CD4-positive, alpha-beta T cell (primary cell): ENCODE data around the gene CYP4V2. TPM values are rescaled to one million over a fixed set of nuclear protein-coding genes. Genes with fewer than 3 reads are reported as not detected.

Source experiments
- ATAC-seq: fragments of 200-7000 bp; cut with Tn5 transposase; one replicate; pipeline ENCODE4 v1.10.0; 2022; ENCODE audit warnings: mild to moderate bottlenecking; ENCODE audit not compliant: poor library complexity
- CTCF ChIA-PET: fragments of 350-600 bp; sonication (Branson Sonifier 250); formaldehyde crosslinking; loops from one replicate; lab custom pipeline; 2021; ENCODE audit warnings: antibody characterized with exemption, inconsistent platforms; lab: Charles Lee
- POLR2A ChIA-PET: fragments of 350-600 bp; sonication (Branson Sonifier 250); formaldehyde crosslinking; loops from one replicate; lab custom pipeline; 2021; ENCODE audit warnings: antibody characterized with exemption, inconsistent platforms; lab: Charles Lee
- DNase-seq, 14 experiments: peaks; one replicate each; pipeline ENCODE4 v3.0.0-alpha.2; 2013 to 2020; ENCODE audit warnings: mixed read lengths in 2 of 14
- H3K27ac ChIP-seq, 2 donors: one replicate each; pipeline versions ENCODE4 v1.5.1 to v1.7.0; 2013; ENCODE audit warnings: low read length in 2 of 2, low read depth in 1 of 2, mild to moderate bottlenecking in 1 of 2
- H3K27me3 ChIP-seq, 2 experiments: 1 replicate in 1 of 2; 2 replicates in 1 of 2; pipeline versions ENCODE4 v1.6.1 to v1.7.0; 2013; ENCODE audit warnings: low read length in 2 of 2, control low read depth in 1 of 2, mild to moderate bottlenecking in 1 of 2, moderate library complexity in 1 of 2; ENCODE audit not compliant: insufficient read depth in 2 of 2, control insufficient read depth in 1 of 2
- H3K36me3 ChIP-seq: one replicate; pipeline ENCODE4 v1.6.1; 2013; ENCODE audit warnings: low read length, control low read depth; ENCODE audit not compliant: insufficient read depth
- H3K4me1 ChIP-seq: one replicate; pipeline ENCODE4 v1.6.1; 2013; ENCODE audit warnings: low read length, control low read depth; ENCODE audit not compliant: insufficient read depth
- H3K4me3 ChIP-seq: one replicate; pipeline ENCODE4 v1.5.1; 2013; ENCODE audit warnings: mild to moderate bottlenecking, low read length, moderate library complexity
- H3K9me3 ChIP-seq, 2 experiments: 1 replicate in 1 of 2; 2 replicates in 1 of 2; pipeline versions ENCODE4 v1.6.1 to v1.7.0; 2013; ENCODE audit warnings: low read length in 2 of 2, mild to moderate bottlenecking in 2 of 2, control low read depth in 1 of 2, moderate library complexity in 1 of 2; ENCODE audit not compliant: control insufficient read depth in 1 of 2, insufficient read depth in 1 of 2
- H3K27ac Mint-ChIP-seq: one replicate; pipeline ENCODE4 v1.8.0; 2020; ENCODE audit warnings: mixed read lengths
- H3K27me3 Mint-ChIP-seq: one replicate; pipeline ENCODE4 v1.8.0; 2021; ENCODE audit warnings: mixed read lengths
- H3K36me3 Mint-ChIP-seq: one replicate; pipeline ENCODE4 v1.8.0; 2021; ENCODE audit warnings: low read depth, mixed read lengths
- H3K4me1 Mint-ChIP-seq: one replicate; pipeline ENCODE4 v1.8.0; 2021; ENCODE audit warnings: low read depth, mixed read lengths
- H3K4me3 Mint-ChIP-seq: one replicate; pipeline ENCODE4 v1.8.0; 2020; ENCODE audit warnings: mild to moderate bottlenecking, mixed read lengths
- H3K9me3 Mint-ChIP-seq: one replicate; pipeline ENCODE4 v1.8.0; 2020; ENCODE audit warnings: mixed read lengths
- CTCF ChIP-seq: fragments of 200-600 bp; IDR thresholded peaks from one replicate; pipeline ENCODE4 v1.8.0; 2022; ENCODE audit warnings: antibody characterized with exemption, mild to moderate bottlenecking
- intact Hi-C, 2 experiments: fragments of 100-400 bp; cut with DNase I in 1 of 2; cut with micrococcal nuclease in 1 of 2; formaldehyde crosslinking; loops; one replicate each; pipeline versions ENCODE4 v1.15.1 to v1.9.0; 2023 to 2025; cut with DNase I, micrococcal nuclease
- total RNA-seq, 174 experiments: library from RNA in 2 of 174; stranded (reverse) in 2 of 174; gene quantifications; one replicate each; pipeline ENCODE4 v1.2.3 and lab custom pipeline; 2021 to 2026

The CYP4V2 gene
- total RNA-seq, 2 experiments from 2014 or later: 12.7 to 12.8 TPM

DNA sequence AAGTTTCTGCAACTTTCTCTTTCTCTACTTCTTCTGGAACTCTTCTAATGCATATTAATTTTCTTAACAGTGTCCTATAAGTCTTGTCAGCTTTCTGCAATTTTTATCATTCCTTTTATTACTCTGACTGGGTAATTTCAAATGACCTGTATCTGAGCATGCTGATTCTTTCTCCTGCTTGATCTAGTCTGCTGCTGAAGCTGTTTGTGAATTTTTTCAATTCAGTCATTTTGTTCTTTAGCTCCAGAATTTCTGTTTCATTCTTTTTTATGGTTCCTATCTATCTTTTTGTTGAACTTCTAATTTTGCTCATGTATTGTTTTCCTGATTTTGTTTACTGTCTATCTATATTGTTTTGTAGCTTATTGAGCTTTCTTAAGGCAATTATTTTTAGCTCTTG, 34.5 kb downstream of the CYP4V2 start:
- Histone ChIP-seq H3K9me3 (peaks cover 12 to 24% of the 10 kb centered on the region in 2 experiments), H3K27ac (no peak overlapping the region), H3K4me1 (no peaks in the 10 kb centered on the region), H3K27me3 (peaks cover 0 to 4% of the 10 kb centered on the region in 2 experiments), H3K4me3 (no peak overlapping the region), H3K36me3 (no peaks in the 10 kb centered on the region)
- Mint-ChIP-seq H3K4me1 (no peaks in the 10 kb centered on the region), H3K36me3 (peaks cover 51% of the 10 kb centered on the region), H3K9me3 (peaks cover 5% of the 10 kb centered on the region), H3K27ac (no peak overlapping the region), H3K4me3 (no peak overlapping the region), H3K27me3 (no peaks in the 10 kb centered on the region)
- POLR2A ChIA-PET: no interaction called here
- ATAC-seq (no peak), DNase-seq (no peak)
- intact Hi-C loops: no loop called here
- CTCF ChIA-PET: interaction anchor here (0.7 kb wide), 1 partner anchor 1360 kb away, joined by 3 read pairs; no protein-coding TSS in a partner anchor
- TF ChIP-seq CTCF: no peak

- Histone ChIP-seq H3K9me3 (peaks cover 12 to 24% of the 10 kb centered on the region in 2 experiments), H3K4me1 (no peaks in the 10 kb centered on the region), H3K27me3 (peaks cover 0 to 4% of the 10 kb centered on the region in 2 experiments), H3K36me3 (no peaks in the 10 kb centered on the region), H3K4me3 (no peak overlapping the region), H3K27ac (no peak overlapping the region)
- Mint-ChIP-seq H3K4me3 (no peak overlapping the region), H3K36me3 (peaks cover 48% of the 10 kb centered on the region), H3K27ac (no peak overlapping the region), H3K4me1 (no peaks in the 10 kb centered on the region), H3K27me3 (no peaks in the 10 kb centered on the region), H3K9me3 (peaks cover 5% of the 10 kb centered on the region)
- ChIA-PET POLR2A (no interaction called here), CTCF (no interaction called here)
- DNase-seq (no peak), ATAC-seq (no peak)
- intact Hi-C loops: no loop called here
- no peak for TF ChIP-seq CTCF
Observed at GRCh38 chr4:186226521-186227189, 35.3 kb downstream of the CYP4V2 start.

- Histone ChIP-seq H3K27ac (no peak within 1 kb of the TSS), H3K4me3 (no peak within 1 kb of the TSS), H3K36me3 (no peaks in the 10 kb centered on the region), H3K27me3 (peaks cover 0 to 4% of the 10 kb centered on the region in 2 experiments), H3K4me1 (no peaks in the 10 kb centered on the region), H3K9me3 (peaks cover 12 to 24% of the 10 kb centered on the region in 2 experiments)
- ChIA-PET POLR2A (no interaction called here), CTCF (no interaction called here)
- no peak within 1 kb of the TSS for H3K27ac Mint-ChIP-seq
- peaks cover 5% of the 10 kb centered on the region for H3K9me3 Mint-ChIP-seq
- ATAC-seq: no peak
- H3K27me3 Mint-ChIP-seq: no peaks in the 10 kb centered on the region
- H3K4me3 Mint-ChIP-seq: no peak within 1 kb of the TSS
- no peak for TF ChIP-seq CTCF
- peaks cover 45% of the 10 kb centered on the region for H3K36me3 Mint-ChIP-seq
- intact Hi-C loops: no loop called here
- no peaks in the 10 kb centered on the region for H3K4me1 Mint-ChIP-seq
- DNase-seq: no peak
Observed at GRCh38 chr4:186227221-186227620, 35.9 kb downstream of the CYP4V2 start, which contains the start of gene KLKB1. TSS of gene KLKB1 (plus strand) at chr4:186227507. CDS start at chr4:186228196, 689 bp downstream.
